Middle frontal gyrus (tissue), 1 donor: ENCODE data around the gene NELFB.

ENCODE experiments used
- DNase-seq: peaks from one replicate; pipeline ENCODE4 v3.0.0-alpha.2; 2015; ENCODE audit warnings: low spot score; ENCODE audit errors: extremely low spot score

Gene NELFB

GRCh38 chr9:137302449-137303150 lies 47.5 kb downstream of the NELFB start:
- no peak for DNase-seq

GRCh38 chr9:137303151-137303892 lies 48.2 kb downstream of the NELFB start:
- no peak for DNase-seq

- DNase-seq: no peak
Observed at GRCh38 chr9:137303893-137304382, 48.8 kb downstream of the NELFB start.

GRCh38 chr9:137304383-137305059 lies 49.4 kb downstream of the NELFB start:
- DNase-seq: no peak

- no peak for DNase-seq
Observed at GRCh38 chr9:137305060-137305797, 50.1 kb downstream of the NELFB start.

- no peak for DNase-seq
Observed at GRCh38 chr9:137305798-137306065, 50.6 kb downstream of the NELFB start.

GRCh38 chr9:137306066-137306849 lies 51.1 kb downstream of the NELFB start:
- no peak for DNase-seq

- DNase-seq: no peak
Observed at GRCh38 chr9:137306850-137307254, 51.7 kb downstream of the NELFB start.

GRCh38 chr9:137307255-137308056 lies 52.3 kb downstream of the NELFB start:
- no peak for DNase-seq

GRCh38 chr9:137308057-137308619 lies 53.0 kb downstream of the NELFB start:
- DNase-seq: no peak

- DNase-seq: no peak
Observed at GRCh38 chr9:137309368-137310188, 54.5 kb downstream of the NELFB start.

GRCh38 chr9:137310189-137311052 lies 55.3 kb downstream of the NELFB start:
- no peak for DNase-seq

GRCh38 chr9:137311171-137311985 lies 56.3 kb downstream of the NELFB start:
- DNase-seq: no peak

- no peak for DNase-seq
Observed at GRCh38 chr9:137311986-137312851, 57.1 kb downstream of the NELFB start.

- no peak for DNase-seq
Observed at GRCh38 chr9:137312852-137313325, 57.8 kb downstream of the NELFB start.
